PC-3 (cell line): ENCODE data around the gene KIFAP3. TPM values are rescaled to one million over a fixed set of nuclear protein-coding genes. Genes with fewer than 3 reads are reported as not detected.

ENCODE experiments used
- ATAC-seq: fragments of 200-7000 bp; cut with Tn5 transposase; 2 replicates; pipeline ENCODE4 v1.9.1; 2020; ENCODE audit warnings: mild to moderate bottlenecking, moderate library complexity
- BruUV-seq: library from RNA; stranded (reverse); fragments of 400-500 nt; replicated peaks from 2 replicates; lab custom pipeline; 2021; lab: Mats Ljungman, UMichigan
- CTCF ChIA-PET: fragments of 300-600 bp; sonication (Branson Sonifier 250); formaldehyde crosslinking; loops from one replicate; lab custom pipeline; 2022; ENCODE audit warnings: antibody characterized with exemption; lab: Charles Lee
- POLR2A ChIA-PET: fragments of 300-600 bp; sonication (Branson Sonifier 250); formaldehyde crosslinking; loops from one replicate; lab custom pipeline; 2022; ENCODE audit warnings: antibody characterized with exemption; ENCODE audit not compliant: unreplicated experiment; lab: Charles Lee
- DNase-seq: peaks from one replicate; pipeline ENCODE4 v3.0.0-alpha.2; 2015
- H2AFZ ChIP-seq: fragments of 300-600 bp; sonication (generic); 2 replicates; pipeline ENCODE4 v1.6.0; 2016; ENCODE audit warnings: antibody characterized with exemption, low read length
- H3F3A ChIP-seq: fragments of 300-600 bp; sonication (generic); one replicate; pipeline ENCODE4 v1.6.0; 2017; ENCODE audit warnings: antibody characterized with exemption, low read length, control low read depth, mild to moderate bottlenecking; ENCODE audit not compliant: unreplicated experiment
- H3K27ac ChIP-seq: fragments of 300-600 bp; sonication (generic); 2 replicates; pipeline ENCODE4 v1.5.1; 2016; ENCODE audit warnings: mild to moderate bottlenecking, low read length
- H3K27me3 ChIP-seq: fragments of 300-600 bp; sonication (generic); 2 replicates; pipeline ENCODE4 v1.6.1; 2016; ENCODE audit warnings: low read length, mixed read lengths
- H3K36me3 ChIP-seq: fragments of 300-600 bp; sonication (generic); 2 replicates; pipeline ENCODE4 v1.6.1; 2016; ENCODE audit warnings: low read depth, mixed run types, low read length, mixed read lengths
- H3K4me1 ChIP-seq: fragments of 300-600 bp; sonication (generic); 2 replicates; pipeline ENCODE4 v1.5.1; 2016; ENCODE audit warnings: low read length; ENCODE audit not compliant: insufficient read depth
- H3K4me2 ChIP-seq: fragments of 300-600 bp; sonication (generic); 2 replicates; pipeline ENCODE4 v1.6.0; 2016; ENCODE audit warnings: low read length
- H3K4me3 ChIP-seq: fragments of 300-600 bp; sonication (generic); 2 replicates; pipeline ENCODE4 v1.5.1; 2016; ENCODE audit warnings: mild to moderate bottlenecking, low read length, mixed read lengths
- H3K79me2 ChIP-seq: fragments of 300-600 bp; sonication (generic); 2 replicates; pipeline ENCODE4 v1.6.1; 2017; ENCODE audit warnings: low read length, mixed read lengths
- H3K9ac ChIP-seq: fragments of 300-600 bp; sonication (generic); 2 replicates; pipeline ENCODE4 v1.6.0; 2016; ENCODE audit warnings: mild to moderate bottlenecking, low read length
- H3K9me2 ChIP-seq: fragments of 300-600 bp; sonication (generic); replicated peaks from 2 replicates; pipeline ENCODE4 v1.6.1; 2016; ENCODE audit warnings: mixed run types, low read length, mixed read lengths
- H3K9me3 ChIP-seq: fragments of 300-600 bp; sonication (generic); 2 replicates; pipeline ENCODE4 v1.6.1; 2016; ENCODE audit warnings: low read length, mixed read lengths
- H4K20me1 ChIP-seq: fragments of 300-600 bp; sonication (generic); 2 replicates; pipeline ENCODE4 v1.6.1; 2016; ENCODE audit warnings: low read length, mixed read lengths
- EZH2 ChIP-seq: fragments of 300-600 bp; sonication (generic); IDR thresholded peaks from one replicate; pipeline ENCODE4 v1.6.1; 2017; ENCODE audit warnings: antibody characterized with exemption, mild to moderate bottlenecking, low read length; ENCODE audit not compliant: unreplicated experiment
- EZH2phosphoT487 ChIP-seq: fragments of 300-600 bp; sonication (generic); IDR thresholded peaks from 2 replicates; pipeline ENCODE4 v1.6.1; 2018; ENCODE audit warnings: mild to moderate bottlenecking, antibody characterized with exemption, low read length, borderline replicate concordance
- intact Hi-C: fragments of 100-400 bp; cut with micrococcal nuclease; formaldehyde crosslinking; loops from 2 replicates; pipeline ENCODE4 v1.9.0; 2023
- total RNA-seq: library from RNA; depleted of rRNA; stranded (reverse); fragments of >200 nt; gene quantifications from 2 replicates; pipeline ENCODE4 v1.2.3, GENCODE V29; 2014
- TF ChIP-seq, protein P1 (sequence below): fragments of 300-600 bp; sonication (generic); conservative IDR thresholded peaks from 2 replicates; pipeline ENCODE4 v1.5.1; 2017; ENCODE audit warnings: antibody characterized with exemption, low read depth, mild to moderate bottlenecking, low read length

The KIFAP3 gene
- total RNA-seq, 1 experiment from 2014 or later: 6.9 TPM

DNA sequence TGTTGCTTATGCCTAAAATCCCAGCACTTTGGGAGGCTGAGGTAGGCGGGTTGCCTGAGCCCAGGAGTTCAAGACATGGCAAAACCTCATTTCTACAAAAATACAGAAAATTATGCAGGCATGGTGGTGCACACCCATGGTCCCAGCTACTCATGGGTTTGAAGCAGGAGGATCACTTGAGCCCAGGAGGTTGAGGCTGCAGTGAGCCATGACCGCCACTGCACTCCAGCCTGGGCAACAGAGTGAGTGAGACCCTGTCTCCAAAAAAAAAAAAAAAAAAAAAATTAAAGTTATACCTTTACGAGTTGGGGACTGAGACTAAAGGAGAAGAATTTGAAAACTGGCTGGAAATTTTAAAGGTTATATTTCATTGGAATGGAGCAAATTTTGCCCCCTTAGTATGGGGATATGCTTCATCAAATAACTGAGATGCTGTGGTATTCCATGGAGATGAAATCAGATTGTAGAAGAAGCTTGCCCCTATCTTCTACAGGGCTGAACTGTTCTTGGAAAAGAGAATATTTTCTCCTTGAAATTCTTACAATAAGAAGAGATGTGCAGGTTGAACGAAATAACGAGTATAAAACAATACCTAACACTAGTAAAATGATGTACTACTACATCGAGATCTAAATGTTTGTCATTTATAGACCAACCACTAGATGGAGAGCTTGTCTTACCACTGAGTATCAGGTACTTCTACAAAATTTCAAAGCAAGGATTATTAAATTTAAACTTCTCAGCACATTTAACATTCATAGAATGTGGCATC, 145.9 kb downstream of the KIFAP3 start:
- no peak overlapping the region for H2AFZ ChIP-seq
- intact Hi-C loops: loop anchor here (1.0 to 5.0 kb wide), 4 partner anchors 84 to 1001 kb away; no protein-coding TSS in a partner anchor
- no peaks in the 10 kb centered on the region for H3K9me3 ChIP-seq
- no peaks in the 10 kb centered on the region for H3F3A ChIP-seq
- peak; percentile 61 for DNase-seq
- no peak overlapping the region for H3K4me3 ChIP-seq
- no peaks in the 10 kb centered on the region for H3K79me2 ChIP-seq
- BruUV-seq: no TSS peak
- H4K20me1 ChIP-seq: no peaks in the 10 kb centered on the region
- H3K36me3 ChIP-seq: no peaks in the 10 kb centered on the region
- ChIA-PET CTCF (no interaction called here), POLR2A (no interaction called here)
- peaks cover 17% of the 10 kb centered on the region for H3K4me1 ChIP-seq
- H3K9me2 ChIP-seq: no peaks in the 10 kb centered on the region
- TF ChIP-seq EZH2: no peak
- TF ChIP-seq, protein P1, sequence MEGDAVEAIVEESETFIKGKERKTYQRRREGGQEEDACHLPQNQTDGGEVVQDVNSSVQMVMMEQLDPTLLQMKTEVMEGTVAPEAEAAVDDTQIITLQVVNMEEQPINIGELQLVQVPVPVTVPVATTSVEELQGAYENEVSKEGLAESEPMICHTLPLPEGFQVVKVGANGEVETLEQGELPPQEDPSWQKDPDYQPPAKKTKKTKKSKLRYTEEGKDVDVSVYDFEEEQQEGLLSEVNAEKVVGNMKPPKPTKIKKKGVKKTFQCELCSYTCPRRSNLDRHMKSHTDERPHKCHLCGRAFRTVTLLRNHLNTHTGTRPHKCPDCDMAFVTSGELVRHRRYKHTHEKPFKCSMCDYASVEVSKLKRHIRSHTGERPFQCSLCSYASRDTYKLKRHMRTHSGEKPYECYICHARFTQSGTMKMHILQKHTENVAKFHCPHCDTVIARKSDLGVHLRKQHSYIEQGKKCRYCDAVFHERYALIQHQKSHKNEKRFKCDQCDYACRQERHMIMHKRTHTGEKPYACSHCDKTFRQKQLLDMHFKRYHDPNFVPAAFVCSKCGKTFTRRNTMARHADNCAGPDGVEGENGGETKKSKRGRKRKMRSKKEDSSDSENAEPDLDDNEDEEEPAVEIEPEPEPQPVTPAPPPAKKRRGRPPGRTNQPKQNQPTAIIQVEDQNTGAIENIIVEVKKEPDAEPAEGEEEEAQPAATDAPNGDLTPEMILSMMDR: peak; percentile 79
- no peak for TF ChIP-seq EZH2phosphoT487
- H3K4me2 ChIP-seq: no peak overlapping the region
- peak; percentile 45; the same call in 1 of the 2 replicates for ATAC-seq
- H3K27ac ChIP-seq: no peak overlapping the region
- H3K9ac ChIP-seq: no peak overlapping the region
- no peaks in the 10 kb centered on the region for H3K27me3 ChIP-seq

DNA sequence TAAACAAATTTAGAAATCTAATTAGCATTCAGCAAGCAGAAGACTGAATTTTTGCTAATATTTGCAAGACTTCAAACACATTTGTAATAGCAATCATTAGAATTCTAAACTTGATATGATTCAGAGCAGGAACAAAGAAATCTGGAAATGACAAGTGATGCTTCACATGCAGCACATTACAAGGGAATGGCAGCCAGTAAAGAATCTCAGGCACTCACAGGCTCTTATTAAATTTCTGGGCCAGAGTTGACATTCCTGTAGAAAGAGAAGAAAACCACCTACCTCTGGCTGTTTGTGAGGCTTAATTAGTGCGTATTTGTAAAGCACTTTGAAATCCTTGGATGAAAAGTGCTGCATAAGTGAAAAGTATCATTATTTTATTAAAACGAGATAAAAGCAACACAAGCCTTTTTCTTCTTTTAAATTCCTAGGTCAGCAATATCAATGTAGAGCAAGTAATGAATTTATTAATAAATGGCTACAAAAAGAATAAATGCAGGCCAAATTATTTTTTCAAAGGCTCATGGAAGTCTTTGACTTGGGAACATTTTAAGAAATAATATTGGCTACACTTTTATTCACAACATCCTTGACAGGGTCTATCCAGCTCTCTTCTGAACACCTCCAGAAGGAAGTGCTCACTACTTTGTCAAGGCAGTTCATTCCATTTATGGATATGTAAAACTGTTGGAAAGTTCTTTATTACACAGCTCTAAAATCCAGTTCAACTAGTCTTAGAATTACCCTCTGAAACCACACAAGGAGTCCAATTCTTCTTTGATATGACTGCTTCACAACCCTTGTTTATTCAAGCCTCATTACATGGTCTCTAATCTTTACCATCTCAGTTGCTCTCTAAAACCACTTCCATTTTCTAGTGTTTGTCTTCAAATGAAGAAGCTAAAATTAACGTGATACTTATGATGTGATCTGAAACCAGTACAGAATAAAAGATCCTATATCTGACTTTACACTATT, 148.7 kb downstream of the KIFAP3 start:
- no peaks in the 10 kb centered on the region for H3K9me3 ChIP-seq
- peak overlapping the region; percentile 11; the same call in 1 of the 2 replicates for H3K4me2 ChIP-seq
- ChIA-PET POLR2A (interaction anchor here (0.7 kb wide), 1 partner anchor 606 kb away, joined by 4 read pairs; the partner anchor contains the start of gene GORAB), CTCF (no interaction called here)
- H3F3A ChIP-seq: no peaks in the 10 kb centered on the region
- no peaks in the 10 kb centered on the region for H3K9me2 ChIP-seq
- H3K27me3 ChIP-seq: no peaks in the 10 kb centered on the region
- TF ChIP-seq EZH2 (no peak), EZH2phosphoT487 (no peak)
- TF ChIP-seq, protein P1: no peak
- intact Hi-C loops: loop anchor here (5.0 kb wide), 2 partner anchors 87 to 762 kb away; no protein-coding TSS in a partner anchor
- ATAC-seq: peak; percentile 63
- DNase-seq: peak; percentile 58
- no peaks in the 10 kb centered on the region for H4K20me1 ChIP-seq
- H3K27ac ChIP-seq: peak overlapping the region; percentile 24; the same call in 1 of the 2 replicates
- no peaks in the 10 kb centered on the region for H3K79me2 ChIP-seq
- no peak overlapping the region for H3K9ac ChIP-seq
- peaks cover 7% of the 10 kb centered on the region; the same call in 1 of the 2 replicates for H3K4me1 ChIP-seq
- H3K36me3 ChIP-seq: no peaks in the 10 kb centered on the region
- BruUV-seq: no TSS peak
- H3K4me3 ChIP-seq: no peak overlapping the region
- no peak overlapping the region for H2AFZ ChIP-seq
